Measurements from ENCODE around the gene PPFIA3. TPM values are rescaled to one million over a fixed set of nuclear protein-coding genes. Genes with fewer than 3 reads are reported as not detected.

Gene PPFIA3
- total RNA-seq, 1 experiment from 2014 or later: 19.1 TPM

GRCh38 chr19:49200238-49200862 lies 81.0 kb downstream of the PPFIA3 start:
- Mint-ChIP-seq H3K4me3 (no peak overlapping the region), H3K27ac (no peak overlapping the region), H3K9me3 (no peaks in the 10 kb centered on the region; a peak in 3 of 5 replicates), H3K36me3 (ENCODE audit: insufficient read depth in 1 of 3, low read depth in 3 of 3) (peaks cover 10 to 30% (median 15%) of the 10 kb centered on the region in 3 experiments; a peak in 6 of 7 replicates), H3K4me1 (peaks cover 0 to 2% of the 10 kb centered on the region in 2 experiments; a peak in 1 of 4 replicates), H3K27me3 (ENCODE audit: low read depth) (no peaks in the 10 kb centered on the region; the same call in 1 of the 2 replicates)
- Histone ChIP-seq H4K91ac (ENCODE audit: insufficient read length, low read depth, low read length) (no peak overlapping the region), H4K20me1 (ENCODE audit: control insufficient read depth, insufficient read depth, insufficient read length) (no peaks in the 10 kb centered on the region), H3K79me2 (ENCODE audit: insufficient read depth, low read length) (no peaks in the 10 kb centered on the region), H2BK15ac (ENCODE audit: low read depth, low read length) (no peak overlapping the region), H3K9ac (ENCODE audit: extremely low read depth, insufficient read length, low read length) (no peak overlapping the region), H3K4me1 (ENCODE audit: insufficient read depth, low read length) (no peaks in the 10 kb centered on the region), H3K79me1 (ENCODE audit: insufficient read depth, low read depth, low read length, poor library complexity, severe bottlenecking) (no peaks in the 10 kb centered on the region), H3K23ac (ENCODE audit: insufficient read length, low read depth, low read length) (no peak overlapping the region), H2AK5ac (ENCODE audit: insufficient read length, low read length) (no peak overlapping the region), H2BK20ac (ENCODE audit: low read depth, low read length, poor library complexity, severe bottlenecking) (no peak overlapping the region), H3K4ac (ENCODE audit: low read depth, low read length) (no peak overlapping the region), H2BK12ac (ENCODE audit: insufficient read length, low read depth, low read length) (no peak overlapping the region), H3K14ac (ENCODE audit: insufficient read depth, low read length) (no peak overlapping the region), H3K27ac (ENCODE audit: insufficient read length, low read depth, low read length) (no peak overlapping the region), H3K27me3 (ENCODE audit: insufficient read depth, low read length) (no peaks in the 10 kb centered on the region), H2BK120ac (ENCODE audit: low read depth, low read length, poor library complexity, severe bottlenecking) (no peak overlapping the region), H2BK5ac (ENCODE audit: insufficient read length, low read length) (no peak overlapping the region), H3K4me2 (ENCODE audit: insufficient read depth, insufficient read length, low read length) (no peak overlapping the region), H3K18ac (ENCODE audit: insufficient read length, low read depth, low read length) (no peak overlapping the region), H3K9me3 (ENCODE audit: control insufficient read depth, low read depth, low read length) (no peaks in the 10 kb centered on the region), H4K8ac (replicated peaks; ENCODE audit: insufficient read length, low read depth, low read length) (no peak overlapping the region), H3T11ph (ENCODE audit: low read length) (no peak overlapping the region), H3K56ac (ENCODE audit: insufficient read length, low read depth, low read length) (no peak overlapping the region), H2AFZ (ENCODE audit: low read length) (no peak overlapping the region), H4K5ac (ENCODE audit: insufficient read length, low read depth, low read length) (no peak overlapping the region), H3K23me2 (ENCODE audit: insufficient read length, low read depth, low read length, poor library complexity, severe bottlenecking) (no peaks in the 10 kb centered on the region)
- WGBS (ENCODE audit: extremely low coverage, insufficient read length, low lambda C conversion rate): no CpG with 5 or more reads among the region's 29 CpGs
- DNase-seq: peak; percentile 47
- no peak for TF ChIP-seq CTCF (conservative IDR thresholded peaks at IDR 0.05)

Other genes starting within 250 kb of the PPFIA3 start
- 17.2 and 17.5 TPM in 2 replicates for gene PPP1R15A, start 247.1 kb upstream of the PPFIA3 start, total RNA-seq (2021)
- gene TULP2, start 220.8 kb upstream of the PPFIA3 start, total RNA-seq (2021): 0.94 and 1.0 TPM in 2 replicates
- gene NUCB1, start 219.2 kb upstream of the PPFIA3 start, total RNA-seq (2021): 125 and 131 TPM in 2 replicates
- gene DHDH, start 185.8 kb upstream of the PPFIA3 start, total RNA-seq (2021): 1.4 and 2.0 TPM in 2 replicates
- gene BAX, start 164.7 kb upstream of the PPFIA3 start, total RNA-seq (2021): 310 and 315 TPM in 2 replicates
- gene FTL, start 154.2 kb upstream of the PPFIA3 start, total RNA-seq (2021): 1,244 and 1,245 TPM in 2 replicates
- 44.3 and 45.6 TPM in 2 replicates for gene GYS1, start 126.2 kb upstream of the PPFIA3 start, total RNA-seq (2021)
- gene RUVBL2, start 125.7 kb upstream of the PPFIA3 start, total RNA-seq (2021): 130 and 134 TPM in 2 replicates
- not detected in 2 replicates for gene LHB, start 102.5 kb upstream of the PPFIA3 start, total RNA-seq (2021)
- 0.46 TPM in 1 of 2 replicates, not detected in the other for gene CGB3, start 95.2 kb upstream of the PPFIA3 start, total RNA-seq (2021)
- gene CGB2, start 87.7 kb upstream of the PPFIA3 start, total RNA-seq (2021): 0.55 and 0.77 TPM in 2 replicates
- not detected in 2 replicates for gene CGB1, start 82.6 kb upstream of the PPFIA3 start, total RNA-seq (2021)
- not detected in 2 replicates for gene CGB5, start 75.7 kb upstream of the PPFIA3 start, total RNA-seq (2021)
- 0.39 TPM in 1 of 2 replicates, not detected in the other for gene CGB8, start 70.4 kb upstream of the PPFIA3 start, total RNA-seq (2021)
- gene CGB7, start 61.8 kb upstream of the PPFIA3 start, total RNA-seq (2021): 1.2 TPM in 2 replicates
- gene NTF4, start 54.7 kb upstream of the PPFIA3 start, total RNA-seq (2021): 2.1 and 2.3 TPM in 2 replicates
- gene KCNA7, start 46.8 kb upstream of the PPFIA3 start, total RNA-seq (2021): 0.04 TPM in 2 replicates
- 292 and 295 TPM in 2 replicates for gene SNRNP70, start 34.1 kb upstream of the PPFIA3 start, total RNA-seq (2021)
- 3.5 and 4.2 TPM in 2 replicates for gene LIN7B, start 5.2 kb upstream of the PPFIA3 start, total RNA-seq (2021)
- gene C19orf73, start 401 bp upstream of the PPFIA3 start, total RNA-seq (2021): 0.72 and 1.1 TPM in 2 replicates
- gene HRC, start 35.9 kb downstream of the PPFIA3 start, total RNA-seq (2021): 1.8 and 1.9 TPM in 2 replicates
- gene TRPM4, start 38.2 kb downstream of the PPFIA3 start, total RNA-seq (2021): 6.9 and 7.2 TPM in 2 replicates
- 2.9 and 3.2 TPM in 2 replicates for gene SLC6A16, start 205.6 kb downstream of the PPFIA3 start, total RNA-seq (2021)
- not detected in 2 replicates for gene CD37, start 215.9 kb downstream of the PPFIA3 start, total RNA-seq (2021)
- gene TEAD2, start 242.9 kb downstream of the PPFIA3 start, total RNA-seq (2021): 118 and 126 TPM in 2 replicates
- 2.3 and 3.5 TPM in 2 replicates for gene DKKL1, start 244.3 kb downstream of the PPFIA3 start, total RNA-seq (2021)